Keratinocyte (primary cell): ENCODE results near the gene PLBD2. TPM values are rescaled to one million over a fixed set of nuclear protein-coding genes. Genes with fewer than 3 reads are reported as not detected.

Experiments used
- DNase-seq: peaks from one replicate; pipeline ENCODE4 v3.0.0-alpha.2; 2011; ENCODE audit warnings: low read depth, missing footprints, low spot score
- FAIRE-seq: peaks from 2 replicates; lab custom pipeline; 2011; peaks lifted over from hg19 to GRCh38; lab: Jason Lieb, UNC
- H2AFZ ChIP-seq: 2 replicates; pipeline ENCODE4 v1.6.0; 2012; ENCODE audit warnings: low read length, control low read depth, inconsistent platforms; ENCODE audit not compliant: control insufficient read depth
- H3K27ac ChIP-seq: 2 replicates; pipeline ENCODE4 v1.5.1; 2011; ENCODE audit warnings: low read length; ENCODE audit not compliant: control insufficient read depth, insufficient read depth
- H3K27me3 ChIP-seq: 3 replicates; pipeline ENCODE4 v1.6.0; 2011; ENCODE audit warnings: low read length; ENCODE audit not compliant: control insufficient read depth, insufficient read depth; ENCODE audit errors: extremely low read depth
- H3K36me3 ChIP-seq, 2 experiments: 2 replicates in 1 of 2; 3 replicates in 1 of 2; pipeline ENCODE4 v1.5.1; 2011; ENCODE audit warnings: low read length in 2 of 2, mild to moderate bottlenecking in 1 of 2; ENCODE audit not compliant: control insufficient read depth in 2 of 2, insufficient read depth in 2 of 2; ENCODE audit errors: extremely low read depth in 1 of 2
- H3K4me1 ChIP-seq: 3 replicates; pipeline ENCODE4 v1.5.1; 2011; ENCODE audit warnings: low read length; ENCODE audit not compliant: control insufficient read depth, insufficient read depth; ENCODE audit errors: extremely low read depth
- H3K4me2 ChIP-seq: 3 replicates; pipeline ENCODE4 v1.6.0; 2011; ENCODE audit warnings: low read depth, low read length; ENCODE audit not compliant: control insufficient read depth, insufficient read depth; ENCODE audit errors: extremely low read depth
- H3K4me3 ChIP-seq, 3 experiments: fragments of 200-600 bp in 1 of 3; sonication (generic) in 1 of 3; 2 replicates in 2 of 3; 3 replicates in 1 of 3; pipeline ENCODE4 v1.5.1; 2011 to 2016; ENCODE audit warnings: low read length in 3 of 3, mild to moderate bottlenecking in 3 of 3, control low read depth in 2 of 3, inconsistent platforms in 1 of 3, low read depth in 1 of 3, mixed read lengths in 1 of 3, mixed run types in 1 of 3, moderate library complexity in 1 of 3; ENCODE audit not compliant: control insufficient read depth in 2 of 3, insufficient read depth in 2 of 3; ENCODE audit errors: extremely low read depth in 1 of 3
- H3K79me2 ChIP-seq: 2 replicates; pipeline ENCODE4 v1.6.0; 2012; ENCODE audit warnings: low read length; ENCODE audit not compliant: control insufficient read depth, insufficient read depth
- H3K9ac ChIP-seq: 3 replicates; pipeline ENCODE4 v1.6.0; 2011; ENCODE audit warnings: low read length; ENCODE audit not compliant: control insufficient read depth, insufficient read depth; ENCODE audit errors: extremely low read depth
- H3K9me1 ChIP-seq: 3 replicates; pipeline ENCODE4 v1.6.0; 2011; ENCODE audit warnings: low read length; ENCODE audit not compliant: control insufficient read depth, insufficient read depth; ENCODE audit errors: extremely low read depth
- H3K9me3 ChIP-seq: 2 replicates; pipeline ENCODE4 v1.5.1; 2012; ENCODE audit warnings: low read depth, low read length; ENCODE audit not compliant: control insufficient read depth
- H4K20me1 ChIP-seq: 3 replicates; pipeline ENCODE4 v1.6.0; 2011; ENCODE audit warnings: low read length; ENCODE audit not compliant: control insufficient read depth, insufficient read depth; ENCODE audit errors: extremely low read depth
- EZH2 ChIP-seq: IDR thresholded peaks from one replicate; pipeline ENCODE4 v1.6.1; 2012; ENCODE audit warnings: inconsistent platforms, mild to moderate bottlenecking, low read length, moderate library complexity
- dilution Hi-C: fragments of 300-500 bp; cut with MboI; formaldehyde crosslinking; loops from one replicate; pipeline ENCODE4 v1.7.0; 2020; ENCODE audit warnings: low sequenced_read_pairs; ENCODE audit not compliant: extremely low pct_ligation_motif_present
- polyA plus RNA-seq, 5 experiments: library from polyadenylated mRNA; depleted of rRNA in 3 of 5; stranded (reverse) in 3 of 5; stranded (forward) in 1 of 5; unstranded in 1 of 5; fragments of >200 nt; gene quantifications; 1 replicate in 1 of 5; 2 replicates in 3 of 5; 3 replicates in 1 of 5; pipeline versions ENCODE4 v1.2.1 to v1.2.3, GENCODE V29; 2011 to 2012; ENCODE audit warnings: missing spikeins in 2 of 5, low read depth in 1 of 5, low replicate concordance in 1 of 5
- TF ChIP-seq, protein P1 (sequence below), 3 experiments: IDR thresholded peaks in 1 of 3; conservative IDR thresholded peaks in 1 of 3; optimal IDR thresholded peaks in 1 of 3; 2 replicates in 2 of 3; 3 replicates in 1 of 3; pipeline versions ENCODE3 to v1.5.1; 2011; ENCODE audit warnings: low read length in 3 of 3, mild to moderate bottlenecking in 3 of 3, moderate library complexity in 2 of 3, control low read depth in 1 of 3, inconsistent platforms in 1 of 3; ENCODE audit not compliant: insufficient read depth in 2 of 3; ENCODE audit errors: extremely low read depth in 1 of 3

The PLBD2 gene
- polyA plus RNA-seq, 1 donor (not counting 4 experiments of a cell fraction or from before 2014, with no cell fraction given) = 12.9 TPM

DNA sequence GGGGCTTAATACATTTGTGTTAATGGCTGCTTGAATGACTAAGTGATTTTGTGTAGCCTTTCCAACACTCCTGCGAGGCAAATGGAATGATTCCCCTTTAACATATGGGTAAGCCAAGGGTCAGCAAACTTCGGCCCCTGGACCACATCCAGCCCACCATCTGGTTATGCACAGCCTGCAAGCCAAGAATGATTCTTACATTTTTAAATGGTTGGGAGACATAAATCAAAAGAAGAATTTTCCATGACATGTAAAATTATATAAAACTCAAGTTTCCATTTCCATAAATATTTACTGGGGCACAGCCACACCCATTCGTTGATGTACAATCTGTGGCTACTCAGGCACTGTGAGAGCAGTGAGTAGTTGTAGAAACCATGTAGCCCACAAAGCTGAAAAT, 32.5 kb upstream of the PLBD2 start:
- Histone ChIP-seq H3K79me2 (no peaks in the 10 kb centered on the region), H3K4me2 (no peak overlapping the region), H3K9ac (no peak overlapping the region), H3K36me3 (peaks cover 2 to 11% of the 10 kb centered on the region in 2 experiments), H3K9me1 (no peaks in the 10 kb centered on the region), H3K4me1 (no peaks in the 10 kb centered on the region), H3K27ac (no peak overlapping the region), H4K20me1 (no peaks in the 10 kb centered on the region), H3K9me3 (no peaks in the 10 kb centered on the region), H3K4me3 (no peak overlapping the region), H3K27me3 (no peaks in the 10 kb centered on the region), H2AFZ (no peak overlapping the region)
- dilution Hi-C loops = no loop called here
- TF ChIP-seq, protein P1, sequence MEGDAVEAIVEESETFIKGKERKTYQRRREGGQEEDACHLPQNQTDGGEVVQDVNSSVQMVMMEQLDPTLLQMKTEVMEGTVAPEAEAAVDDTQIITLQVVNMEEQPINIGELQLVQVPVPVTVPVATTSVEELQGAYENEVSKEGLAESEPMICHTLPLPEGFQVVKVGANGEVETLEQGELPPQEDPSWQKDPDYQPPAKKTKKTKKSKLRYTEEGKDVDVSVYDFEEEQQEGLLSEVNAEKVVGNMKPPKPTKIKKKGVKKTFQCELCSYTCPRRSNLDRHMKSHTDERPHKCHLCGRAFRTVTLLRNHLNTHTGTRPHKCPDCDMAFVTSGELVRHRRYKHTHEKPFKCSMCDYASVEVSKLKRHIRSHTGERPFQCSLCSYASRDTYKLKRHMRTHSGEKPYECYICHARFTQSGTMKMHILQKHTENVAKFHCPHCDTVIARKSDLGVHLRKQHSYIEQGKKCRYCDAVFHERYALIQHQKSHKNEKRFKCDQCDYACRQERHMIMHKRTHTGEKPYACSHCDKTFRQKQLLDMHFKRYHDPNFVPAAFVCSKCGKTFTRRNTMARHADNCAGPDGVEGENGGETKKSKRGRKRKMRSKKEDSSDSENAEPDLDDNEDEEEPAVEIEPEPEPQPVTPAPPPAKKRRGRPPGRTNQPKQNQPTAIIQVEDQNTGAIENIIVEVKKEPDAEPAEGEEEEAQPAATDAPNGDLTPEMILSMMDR (optimal IDR thresholded peaks at IDR 0.05 in 1 of 3, IDR thresholded peaks at IDR 0.05 in 1 of 3, conservative IDR thresholded peaks at IDR 0.05 in 1 of 3; ENCODE audit: extremely low read depth in 1 of 3, insufficient read depth in 2 of 3, low read length in 3 of 3) = no peak
- TF ChIP-seq EZH2 = no peak
- DNase-seq (no peak), FAIRE-seq (no peak)

DNA sequence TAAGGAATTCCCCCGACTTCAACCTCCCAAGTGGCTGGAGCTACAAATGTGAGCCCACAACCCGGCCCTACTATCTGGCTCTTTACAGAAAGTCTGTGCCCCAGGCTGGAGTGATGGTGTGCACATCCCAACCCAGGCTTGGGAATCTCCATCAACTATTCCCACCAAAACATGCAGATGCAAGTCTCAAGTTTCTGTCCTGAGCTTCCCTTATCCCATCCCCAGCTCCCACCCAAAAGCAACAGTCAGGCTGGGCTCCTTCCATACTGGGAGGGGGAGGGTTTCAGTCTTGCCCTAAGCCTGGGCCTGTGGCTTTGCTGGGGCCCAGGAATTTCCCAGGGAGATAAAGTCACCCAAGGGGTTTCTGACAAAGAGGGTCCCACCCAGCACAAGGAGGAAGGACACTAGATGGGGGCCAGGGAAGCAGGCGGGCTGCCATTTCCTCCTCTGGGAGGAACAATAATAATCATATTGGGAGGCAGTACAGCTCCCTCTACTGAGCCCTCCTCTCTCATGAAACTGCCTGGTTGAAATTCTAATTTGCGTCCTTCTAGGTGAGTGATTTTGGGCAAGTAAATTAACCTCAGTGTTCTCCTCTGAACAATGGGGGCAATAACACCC, 31.5 kb upstream of the PLBD2 start:
- Histone ChIP-seq H3K36me3 (peaks cover 1 to 11% of the 10 kb centered on the region in 2 experiments), H3K79me2 (no peaks in the 10 kb centered on the region), H3K9ac (no peak overlapping the region), H2AFZ (no peak overlapping the region), H4K20me1 (no peaks in the 10 kb centered on the region), H3K4me2 (no peak overlapping the region), H3K4me1 (no peaks in the 10 kb centered on the region), H3K27me3 (no peaks in the 10 kb centered on the region), H3K27ac (no peak overlapping the region), H3K9me1 (no peaks in the 10 kb centered on the region), H3K4me3 (no peak overlapping the region), H3K9me3 (no peaks in the 10 kb centered on the region)
- FAIRE-seq (no peak), DNase-seq (no peak)
- dilution Hi-C loops = no loop called here
- TF ChIP-seq, protein P1 (optimal IDR thresholded peaks at IDR 0.05 in 1 of 3, IDR thresholded peaks at IDR 0.05 in 1 of 3, conservative IDR thresholded peaks at IDR 0.05 in 1 of 3; ENCODE audit: extremely low read depth in 1 of 3, insufficient read depth in 2 of 3, low read length in 3 of 3) = peak in 1 of 3 experiments; percentile 13
- no peak for TF ChIP-seq EZH2
